Smooth muscle cell (in vitro differentiated cells): Measurements from ENCODE around the gene MOGAT3. TPM values are rescaled to one million over a fixed set of nuclear protein-coding genes. Genes with fewer than 3 reads are reported as not detected.

Experiments used
- DNase-seq: peaks from one replicate; lab custom pipeline; 2025; ENCODE audit not compliant: unreplicated experiment; lab: John Stamatoyannopoulos, UW
- H2AFZ ChIP-seq: fragments of 200-600 bp; sonication (generic); 2 replicates; pipeline ENCODE4 v1.6.0; 2016; ENCODE audit warnings: antibody characterized with exemption, low read depth, mild to moderate bottlenecking
- H3F3A ChIP-seq: fragments of 200-600 bp; sonication (generic); 2 replicates; pipeline ENCODE4 v1.6.0; 2017; ENCODE audit warnings: antibody characterized with exemption, low read depth
- H3K27ac ChIP-seq: fragments of 200-600 bp; sonication (generic); 2 replicates; pipeline ENCODE4 v1.5.1; 2016; ENCODE audit warnings: low read depth, mild to moderate bottlenecking
- H3K27me3 ChIP-seq: fragments of 200-600 bp; sonication (generic); 2 replicates; pipeline ENCODE4 v1.6.1; 2016; ENCODE audit warnings: low read depth, mild to moderate bottlenecking
- H3K36me3 ChIP-seq: fragments of 200-600 bp; sonication (generic); 2 replicates; pipeline ENCODE4 v1.5.1; 2016; ENCODE audit warnings: low read depth
- H3K4me1 ChIP-seq: fragments of 200-600 bp; sonication (generic); 2 replicates; pipeline ENCODE4 v1.5.1; 2016; ENCODE audit warnings: low read depth
- H3K4me2 ChIP-seq: fragments of 200-600 bp; sonication (generic); 2 replicates; pipeline ENCODE4 v1.6.0; 2016; ENCODE audit warnings: mild to moderate bottlenecking
- H3K4me3 ChIP-seq: fragments of 200-600 bp; sonication (generic); 2 replicates; pipeline ENCODE4 v1.5.1; 2016; ENCODE audit warnings: mild to moderate bottlenecking
- H3K79me2 ChIP-seq: fragments of 200-600 bp; sonication (generic); 2 replicates; pipeline ENCODE4 v1.6.0; 2016; ENCODE audit warnings: low read depth, mild to moderate bottlenecking
- H3K9ac ChIP-seq: fragments of 200-600 bp; sonication (generic); 2 replicates; pipeline ENCODE4 v1.6.0; 2016; ENCODE audit warnings: low read depth
- H3K9me3 ChIP-seq: fragments of 200-600 bp; sonication (generic); replicated peaks from 2 replicates; pipeline ENCODE4 v1.5.1; 2016; ENCODE audit warnings: low read depth
- H4K20me1 ChIP-seq: fragments of 200-600 bp; sonication (generic); 2 replicates; pipeline ENCODE4 v1.6.0; 2016; ENCODE audit warnings: low read depth
- WGBS: methylation state at CpG from one replicate; pipeline ENCODE4 v1.1.7; 2016; ENCODE audit warnings: low lambda C conversion rate; 5-methylcytosine and 5-hydroxymethylcytosine counted together
- polyA plus RNA-seq: library from polyadenylated mRNA; unstranded; fragments of >200 nt; fragmentation: Nextera tagmentation; extraction: Ambion mirVana; gene quantifications from 2 replicates; pipeline ENCODE4 v1.2.1, GENCODE V29; 2016
- total RNA-seq: library from RNA; depleted of rRNA; stranded (reverse); fragments of >200 nt; gene quantifications from 2 replicates; pipeline ENCODE4 v1.2.3, GENCODE V29; 2014
- TF ChIP-seq, protein P1 (sequence below): fragments of 200-600 bp; sonication (generic); IDR thresholded peaks from 2 replicates; pipeline ENCODE4 v1.5.1; 2017; ENCODE audit warnings: borderline replicate concordance, mild to moderate bottlenecking, antibody characterized with exemption; ENCODE audit not compliant: insufficient read depth, poor library complexity, severe bottlenecking

MOGAT3 gene
- total and polyA plus RNA-seq, 2 experiments from 2014 or later: not detected

DNA sequence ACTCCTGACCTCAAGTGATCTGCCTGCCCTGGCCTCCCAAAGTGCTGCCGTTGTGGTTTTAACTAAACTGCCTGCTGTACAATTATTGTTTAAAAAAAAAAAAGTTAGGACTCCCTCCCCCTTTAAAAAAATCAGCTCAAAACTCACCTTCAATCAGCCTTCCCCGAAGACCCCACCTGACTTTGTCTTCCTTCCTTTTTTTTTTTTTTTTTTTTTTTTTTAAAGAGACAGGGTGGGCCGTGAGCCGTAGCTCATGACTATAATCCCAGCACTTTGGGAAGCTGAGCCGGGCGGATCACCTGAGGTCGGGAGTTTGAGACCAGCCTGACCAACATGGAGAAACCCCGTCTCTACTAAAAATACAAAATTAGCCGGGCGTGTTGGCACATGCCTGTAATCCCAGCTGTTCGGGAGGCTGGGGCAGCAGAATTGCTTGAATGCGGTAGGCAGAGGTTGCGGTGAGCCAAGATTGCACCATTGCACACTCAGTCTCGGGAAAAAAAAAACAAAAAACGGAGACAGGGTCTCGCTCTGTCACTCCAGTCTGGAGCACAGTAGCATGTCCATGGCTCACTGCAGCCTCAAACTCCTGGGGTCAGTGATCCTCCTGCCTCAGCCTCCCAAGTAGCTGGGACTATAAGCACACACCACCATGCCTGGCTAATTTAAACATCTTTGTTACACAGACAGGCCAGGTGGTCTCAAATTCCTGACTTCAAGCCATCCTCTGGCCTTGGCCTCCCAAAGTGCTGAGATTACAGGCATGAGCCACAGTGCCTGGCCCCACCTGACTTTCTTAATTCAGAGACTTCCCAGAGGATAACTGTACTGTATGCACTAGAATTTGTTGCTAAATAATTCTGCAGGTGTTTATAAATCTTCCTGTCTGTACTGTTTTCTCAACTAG, 40.9 kb upstream of the MOGAT3 start:
- TF ChIP-seq, protein P1, sequence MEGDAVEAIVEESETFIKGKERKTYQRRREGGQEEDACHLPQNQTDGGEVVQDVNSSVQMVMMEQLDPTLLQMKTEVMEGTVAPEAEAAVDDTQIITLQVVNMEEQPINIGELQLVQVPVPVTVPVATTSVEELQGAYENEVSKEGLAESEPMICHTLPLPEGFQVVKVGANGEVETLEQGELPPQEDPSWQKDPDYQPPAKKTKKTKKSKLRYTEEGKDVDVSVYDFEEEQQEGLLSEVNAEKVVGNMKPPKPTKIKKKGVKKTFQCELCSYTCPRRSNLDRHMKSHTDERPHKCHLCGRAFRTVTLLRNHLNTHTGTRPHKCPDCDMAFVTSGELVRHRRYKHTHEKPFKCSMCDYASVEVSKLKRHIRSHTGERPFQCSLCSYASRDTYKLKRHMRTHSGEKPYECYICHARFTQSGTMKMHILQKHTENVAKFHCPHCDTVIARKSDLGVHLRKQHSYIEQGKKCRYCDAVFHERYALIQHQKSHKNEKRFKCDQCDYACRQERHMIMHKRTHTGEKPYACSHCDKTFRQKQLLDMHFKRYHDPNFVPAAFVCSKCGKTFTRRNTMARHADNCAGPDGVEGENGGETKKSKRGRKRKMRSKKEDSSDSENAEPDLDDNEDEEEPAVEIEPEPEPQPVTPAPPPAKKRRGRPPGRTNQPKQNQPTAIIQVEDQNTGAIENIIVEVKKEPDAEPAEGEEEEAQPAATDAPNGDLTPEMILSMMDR: no peak
- Histone ChIP-seq H2AFZ (no peak overlapping the region), H3K27me3 (no peaks in the 10 kb centered on the region), H3K4me1 (no peaks in the 10 kb centered on the region), H3K27ac (no peak overlapping the region), H3K4me3 (no peak overlapping the region), H3F3A (peaks cover 6% of the 10 kb centered on the region), H3K9ac (no peak overlapping the region), H3K79me2 (peaks cover 34% of the 10 kb centered on the region), H3K36me3 (no peaks in the 10 kb centered on the region), H4K20me1 (peaks cover 8% of the 10 kb centered on the region), H3K9me3 (no peaks in the 10 kb centered on the region), H3K4me2 (no peak overlapping the region)
- WGBS: 84% methylated on average over 16 of the region's 16 CpGs
- no peak for DNase-seq

DNA sequence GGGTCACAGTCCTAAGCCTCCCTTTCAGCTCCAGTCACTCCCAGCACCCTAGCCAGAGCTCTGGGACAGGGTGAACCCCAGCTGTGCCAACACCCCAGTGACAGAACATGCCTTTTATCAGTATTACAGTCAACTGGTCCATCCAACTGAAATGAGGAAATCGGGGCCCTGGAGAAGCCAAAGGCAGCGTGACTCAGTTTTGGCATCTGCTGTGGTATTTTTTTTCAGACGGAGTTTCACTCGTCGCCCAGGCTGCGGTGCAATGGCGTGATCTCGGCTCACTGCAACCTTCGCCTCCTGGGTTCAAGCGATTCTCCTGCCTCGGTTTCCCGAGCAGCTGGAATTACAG, 40.2 kb upstream of the MOGAT3 start:
- Histone ChIP-seq H2AFZ (no peak overlapping the region), H3K79me2 (peaks cover 27% of the 10 kb centered on the region), H3K4me1 (no peaks in the 10 kb centered on the region), H3K9me3 (no peaks in the 10 kb centered on the region), H3K9ac (no peak overlapping the region), H3K27me3 (no peaks in the 10 kb centered on the region), H3K36me3 (no peaks in the 10 kb centered on the region), H3K4me3 (no peak overlapping the region), H3F3A (peaks cover 2% of the 10 kb centered on the region), H4K20me1 (peaks cover 8% of the 10 kb centered on the region), H3K27ac (no peak overlapping the region), H3K4me2 (no peak overlapping the region)
- DNase-seq: no peak
- WGBS: 96% methylated on average over 12 of the region's 12 CpGs
- TF ChIP-seq, protein P1: no peak

DNA sequence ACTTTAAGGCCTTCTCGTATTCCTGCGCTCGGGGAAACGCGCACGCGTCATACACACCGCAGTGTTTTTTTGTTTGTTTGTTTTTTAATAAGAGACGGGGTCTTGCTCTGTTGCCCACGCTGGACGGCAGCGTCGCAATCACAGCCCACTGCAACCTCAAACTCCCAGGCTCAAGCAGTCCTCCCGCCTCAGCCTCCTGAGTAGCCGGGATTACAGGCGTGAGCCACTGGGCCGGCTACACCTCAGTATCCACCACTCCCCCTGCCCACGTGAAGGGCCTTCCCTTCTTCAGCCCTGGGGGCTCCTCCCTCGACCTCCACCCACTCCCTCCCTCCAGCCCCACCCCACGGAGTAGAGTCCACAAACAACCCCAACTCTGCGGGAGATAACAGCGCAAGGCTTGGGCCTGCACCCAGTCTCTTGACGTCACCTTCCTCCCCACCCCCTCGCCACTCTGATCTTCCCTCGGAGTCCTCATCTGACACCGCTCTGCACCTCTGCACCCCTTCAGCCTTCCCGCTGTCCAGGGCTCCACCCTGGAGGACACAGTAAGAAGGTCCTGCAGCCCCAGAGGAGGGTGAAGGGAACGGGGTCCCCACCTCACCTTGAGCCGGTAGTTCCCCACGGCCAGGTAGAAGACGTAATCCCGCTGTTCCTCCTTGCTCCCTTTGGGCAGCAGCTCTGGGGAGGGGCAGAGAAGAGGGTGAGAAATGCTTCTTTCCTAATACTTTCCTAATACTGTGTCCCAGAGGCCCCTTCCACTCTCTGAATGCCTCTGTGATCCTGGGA, 39.6 kb upstream of the MOGAT3 start:
- WGBS: 97% methylated on average over 25 of the region's 32 CpGs
- TF ChIP-seq, protein P1: no peak
- no peaks in the 10 kb centered on the region for H3K4me1 ChIP-seq
- H2AFZ ChIP-seq: no peak overlapping the region
- H3K36me3 ChIP-seq: no peaks in the 10 kb centered on the region
- no peak overlapping the region for H3K9ac ChIP-seq
- H3K4me3 ChIP-seq: no peak overlapping the region
- no peaks in the 10 kb centered on the region for H3K27me3 ChIP-seq
- H3K4me2 ChIP-seq: no peak overlapping the region
- H3K79me2 ChIP-seq: peaks cover 22% of the 10 kb centered on the region
- no peak for DNase-seq
- no peak overlapping the region for H3K27ac ChIP-seq
- H4K20me1 ChIP-seq: peaks cover 8% of the 10 kb centered on the region
- peaks cover 2% of the 10 kb centered on the region for H3F3A ChIP-seq
- H3K9me3 ChIP-seq: no peaks in the 10 kb centered on the region

GRCh38 chr7:101239951-101240220, 39.0 kb upstream of the MOGAT3 start:
- WGBS: 90% methylated on average over 6 of the region's 9 CpGs
- TF ChIP-seq, protein P1: no peak
- peaks cover 19% of the 10 kb centered on the region for H3K79me2 ChIP-seq

More at GRCh38 chr7:101239951-101240220, 39.0 kb upstream of the MOGAT3 start:
- H3K4me2 ChIP-seq: no peak overlapping the region
- H3K9ac ChIP-seq: no peak overlapping the region
- no peak overlapping the region for H3K27ac ChIP-seq
- no peaks in the 10 kb centered on the region for H3K9me3 ChIP-seq
- no peaks in the 10 kb centered on the region for H3K36me3 ChIP-seq
- no peak for DNase-seq
- H3K27me3 ChIP-seq: no peaks in the 10 kb centered on the region
- H3K4me3 ChIP-seq: no peak overlapping the region
- H3K4me1 ChIP-seq: no peaks in the 10 kb centered on the region
- peaks cover 8% of the 10 kb centered on the region for H4K20me1 ChIP-seq
- no peak overlapping the region for H2AFZ ChIP-seq
- H3F3A ChIP-seq: peaks cover 2% of the 10 kb centered on the region
